GM18861 (cell line): ENCODE results near the gene ZNF407.
A peak's percentile ranks its signal among the peaks of the same experiment; 100 is the strongest.
"Not testable (repeated sequence)": the region's sequence is repeated elsewhere in the genome, so short reads cannot be mapped to it uniquely, and the experiment has no call there.

Experiments
- ATAC-seq: cut with Tn5 transposase; IDR thresholded peaks from one replicate; pipeline ENCODE4 v1.9.1; 2021; ENCODE audit not compliant: unreplicated experiment

The ZNF407 gene, protein sequence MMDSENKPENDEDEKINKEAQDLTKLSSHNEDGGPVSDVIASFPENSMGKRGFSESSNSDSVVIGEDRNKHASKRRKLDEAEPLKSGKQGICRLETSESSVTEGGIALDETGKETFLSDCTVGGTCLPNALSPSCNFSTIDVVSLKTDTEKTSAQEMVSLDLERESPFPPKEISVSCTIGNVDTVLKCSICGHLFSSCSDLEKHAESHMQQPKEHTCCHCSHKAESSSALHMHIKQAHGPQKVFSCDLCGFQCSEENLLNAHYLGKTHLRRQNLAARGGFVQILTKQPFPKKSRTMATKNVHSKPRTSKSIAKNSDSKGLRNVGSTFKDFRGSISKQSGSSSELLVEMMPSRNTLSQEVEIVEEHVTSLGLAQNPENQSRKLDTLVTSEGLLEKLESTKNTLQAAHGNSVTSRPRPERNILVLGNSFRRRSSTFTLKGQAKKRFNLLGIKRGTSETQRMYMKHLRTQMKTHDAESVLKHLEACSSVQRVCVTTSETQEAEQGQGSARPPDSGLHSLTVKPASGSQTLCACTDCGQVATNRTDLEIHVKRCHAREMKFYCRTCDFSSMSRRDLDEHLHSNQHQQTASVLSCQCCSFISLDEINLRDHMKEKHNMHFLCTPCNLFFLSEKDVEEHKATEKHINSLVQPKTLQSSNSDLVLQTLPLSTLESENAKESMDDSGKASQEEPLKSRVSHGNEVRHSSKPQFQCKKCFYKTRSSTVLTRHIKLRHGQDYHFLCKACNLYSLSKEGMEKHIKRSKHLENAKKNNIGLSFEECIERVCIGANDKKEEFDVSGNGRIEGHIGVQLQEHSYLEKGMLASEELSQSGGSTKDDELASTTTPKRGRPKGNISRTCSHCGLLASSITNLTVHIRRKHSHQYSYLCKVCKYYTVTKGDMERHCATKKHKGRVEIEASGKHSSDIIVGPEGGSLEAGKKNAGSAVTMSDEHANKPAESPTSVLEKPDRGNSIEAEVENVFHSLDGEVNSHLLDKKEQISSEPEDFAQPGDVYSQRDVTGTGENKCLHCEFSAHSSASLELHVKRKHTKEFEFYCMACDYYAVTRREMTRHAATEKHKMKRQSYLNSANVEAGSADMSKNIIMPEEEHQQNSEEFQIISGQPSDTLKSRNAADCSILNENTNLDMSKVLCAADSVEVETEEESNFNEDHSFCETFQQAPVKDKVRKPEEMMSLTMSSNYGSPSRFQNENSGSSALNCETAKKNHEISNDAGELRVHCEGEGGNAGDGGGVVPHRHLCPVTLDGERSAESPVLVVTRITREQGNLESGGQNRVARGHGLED (N-terminal part only)

DNA sequence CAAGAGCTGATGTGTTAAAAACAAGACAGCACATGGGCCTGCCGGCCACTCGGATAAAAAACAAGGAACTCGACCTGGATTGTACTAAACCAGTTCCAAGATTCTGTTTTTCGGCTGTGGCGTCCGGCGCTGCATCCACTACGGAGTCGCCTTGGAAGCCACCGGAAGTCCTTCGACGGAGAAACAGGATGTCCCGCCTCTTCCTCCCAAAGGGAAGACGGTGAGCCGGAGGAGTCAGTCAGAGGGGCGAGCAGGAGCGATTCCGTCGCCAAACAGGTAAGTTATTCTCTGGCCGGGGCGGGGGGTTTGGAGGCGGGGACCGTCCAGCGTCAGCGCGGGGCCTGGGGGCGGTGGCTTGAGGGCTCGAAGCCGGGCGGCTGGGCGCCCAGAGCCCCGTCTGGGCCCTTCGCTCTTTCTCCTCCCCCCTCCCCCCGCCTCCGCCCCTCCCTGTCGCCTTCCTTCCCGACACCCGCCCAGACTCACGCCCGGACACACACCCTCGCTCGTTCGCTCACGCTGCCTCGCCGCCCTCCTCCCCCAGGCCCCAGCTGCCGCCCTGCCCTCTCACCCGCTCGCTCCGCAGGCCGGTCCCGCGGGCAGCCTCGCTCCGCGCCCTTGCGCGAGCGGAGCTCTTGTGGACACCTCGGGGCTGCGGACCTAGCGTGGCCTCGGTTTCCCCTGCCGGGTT is at the start of gene ZNF407:
ZNF407 (plus strand) TSS at position 209 of the 688 bp plus-strand sequence. CDS start 33,150 bp downstream, outside the sequence.
- peak; percentile 49 for ATAC-seq

DNA sequence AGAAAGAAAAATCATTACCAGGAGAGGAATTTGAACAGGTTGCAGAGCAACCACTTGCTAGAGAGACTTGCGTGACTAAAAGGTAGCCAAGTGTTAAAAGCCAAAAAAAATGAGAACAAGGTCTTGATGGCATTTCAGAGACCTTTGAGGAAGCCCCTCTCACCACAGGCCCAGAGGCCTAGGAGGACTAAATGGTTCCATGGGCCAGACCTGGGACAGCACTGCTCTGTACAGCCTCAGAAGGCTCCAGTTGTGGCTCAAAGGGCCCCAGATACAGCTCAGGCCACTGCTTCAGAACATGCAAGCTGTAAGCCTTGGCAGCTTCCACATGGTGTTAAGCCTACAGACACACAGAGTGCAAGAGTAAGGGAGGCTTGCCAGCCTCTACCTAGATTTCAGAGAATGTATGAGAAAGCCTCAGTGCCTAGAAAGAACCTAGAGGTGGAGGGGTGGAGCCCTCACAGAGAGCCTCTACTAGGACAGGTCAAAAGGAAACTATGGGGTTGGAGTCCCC is 48.0 kb upstream of the ZNF407 start:
- ATAC-seq = no peak

GRCh38 chr18:74550886-74551285 is 46.8 kb upstream of the ZNF407 start:
- ATAC-seq = no peak

DNA sequence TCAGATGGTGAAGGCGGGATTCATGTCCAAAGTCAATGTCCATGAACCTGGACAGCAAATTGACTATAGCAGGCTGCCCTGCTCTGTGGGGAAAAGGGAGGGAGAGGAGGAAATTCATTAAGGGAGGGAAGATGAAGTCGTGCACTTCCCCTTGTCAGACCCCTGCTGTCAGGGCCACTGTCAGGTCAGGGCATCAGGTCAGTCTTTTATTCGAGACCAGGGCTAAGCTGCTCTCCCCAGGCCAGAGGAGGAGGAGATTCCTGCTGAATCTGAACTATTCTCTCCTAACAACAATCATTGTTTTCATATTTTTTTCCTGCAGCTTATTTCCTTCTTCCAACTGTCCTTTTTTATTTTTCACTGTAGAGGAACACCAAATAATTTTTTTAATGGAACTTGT is 46.2 kb upstream of the ZNF407 start:
- ATAC-seq = no peak

- ATAC-seq = peak; percentile 100
Observed at GRCh38 chr18:74551936-74552555, 45.6 kb upstream of the ZNF407 start.

DNA sequence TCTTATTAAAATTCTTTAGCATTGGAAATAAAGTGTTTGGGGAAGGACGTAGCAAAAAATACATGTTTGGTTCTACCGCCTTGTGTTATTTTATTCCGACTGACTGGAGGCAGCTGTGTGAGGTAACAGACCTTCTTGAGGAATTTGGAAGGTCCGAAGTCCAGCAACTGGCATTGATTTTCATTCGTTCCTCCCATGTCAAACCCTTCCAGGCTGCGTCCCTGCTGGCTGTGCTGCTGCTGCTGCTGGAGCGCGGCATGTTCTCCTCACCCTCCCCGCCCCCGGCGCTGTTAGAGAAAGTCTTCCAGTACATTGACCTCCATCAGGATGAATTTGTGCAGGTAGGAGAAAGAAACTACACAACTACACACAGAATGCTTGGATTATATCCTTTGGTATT is 41.5 kb upstream of the ZNF407 start:
- ATAC-seq = no peak

GRCh38 chr18:74558096-74558495 is 39.6 kb upstream of the ZNF407 start:
- ATAC-seq = no peak

- ATAC-seq = no peak
Observed at GRCh38 chr18:74562131-74562730, 35.4 kb upstream of the ZNF407 start.

- no peak for ATAC-seq
Observed at GRCh38 chr18:74562775-74563174, 34.9 kb upstream of the ZNF407 start.

GRCh38 chr18:74563999-74564398 is 33.7 kb upstream of the ZNF407 start:
- no peak for ATAC-seq

DNA sequence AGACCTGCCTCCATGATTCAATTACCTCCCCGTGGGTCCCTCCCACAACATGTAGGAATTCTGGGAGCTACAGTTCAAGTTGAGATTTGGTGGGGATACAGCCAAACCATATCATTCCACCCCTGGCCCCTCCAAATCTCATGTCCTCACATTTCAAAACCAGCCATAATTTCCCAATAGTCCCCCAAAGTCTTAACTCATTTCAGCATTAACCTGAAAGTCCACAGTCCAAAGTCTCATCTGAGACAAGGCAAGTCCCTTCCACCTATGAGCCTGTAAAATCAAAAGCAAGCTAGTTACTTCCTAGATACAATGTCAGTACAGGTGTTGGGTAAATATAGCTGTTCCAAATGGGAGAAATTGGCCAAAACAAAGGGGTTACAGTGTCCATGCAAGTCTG is 32.5 kb upstream of the ZNF407 start:
- not testable (repeated sequence) for ATAC-seq

DNA sequence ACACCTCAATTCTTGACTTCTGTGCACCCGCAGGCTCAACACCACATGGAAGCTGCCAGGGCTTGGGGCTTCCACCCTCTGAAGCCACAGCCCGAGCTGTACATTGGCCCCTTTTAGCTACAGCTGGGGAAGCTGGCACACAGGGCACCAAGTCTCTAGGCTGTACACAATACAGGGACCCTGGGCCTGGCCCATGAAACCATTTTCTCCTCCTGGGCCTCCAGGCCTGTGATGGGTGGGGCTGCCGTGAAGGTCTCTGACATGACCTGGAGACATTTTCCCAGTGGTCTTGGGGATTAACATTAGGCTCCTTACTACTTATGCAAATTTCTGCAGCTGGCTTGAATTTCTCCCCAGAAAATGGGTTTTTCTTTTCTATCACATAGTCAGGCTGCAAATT is 31.7 kb upstream of the ZNF407 start:
- not testable (repeated sequence) for ATAC-seq

- no peak for ATAC-seq
Observed at GRCh38 chr18:74567822-74568221, 29.8 kb upstream of the ZNF407 start.

DNA sequence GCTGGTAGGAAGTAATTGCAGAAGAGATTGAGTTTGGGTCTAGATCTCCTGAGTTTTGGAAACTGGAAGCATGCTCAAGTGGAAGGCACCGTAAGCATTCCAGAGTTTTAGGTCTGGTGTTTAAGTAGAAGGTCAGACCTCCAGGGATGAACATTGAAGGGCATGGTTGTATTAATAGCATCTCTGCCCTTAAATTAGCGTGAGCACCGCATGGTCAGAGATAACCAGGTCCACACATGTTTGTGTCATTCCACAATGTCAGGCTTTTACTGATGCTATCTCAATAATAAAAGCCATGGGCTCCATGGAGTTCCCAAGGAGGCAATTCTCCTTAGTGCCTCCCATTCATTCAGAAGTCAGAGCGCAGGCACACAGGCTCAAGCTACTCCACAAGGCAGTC is 28.3 kb upstream of the ZNF407 start:
- ATAC-seq = no peak

DNA sequence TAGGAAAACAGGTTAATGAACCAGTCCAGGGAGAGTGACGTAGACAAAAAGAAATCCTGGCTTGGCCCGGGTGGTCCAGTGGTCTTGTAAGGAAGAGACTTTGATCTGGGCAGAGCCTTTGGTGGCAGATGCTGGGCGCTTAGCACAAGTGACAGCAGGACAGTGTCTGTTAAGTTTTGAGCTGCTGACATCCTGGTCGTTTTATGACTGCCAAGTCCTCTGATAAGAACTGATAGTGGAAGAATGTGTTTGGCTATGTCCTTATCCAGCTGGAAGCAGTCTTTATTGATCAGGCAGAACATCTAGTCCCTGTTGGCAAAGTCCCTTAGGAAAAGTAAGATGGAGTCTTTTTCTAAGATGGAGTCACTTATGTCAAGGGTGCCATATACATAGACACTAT is 27.4 kb upstream of the ZNF407 start:
- no peak for ATAC-seq

GRCh38 chr18:74571895-74572680 is 25.6 kb upstream of the ZNF407 start:
- ATAC-seq = no peak

GRCh38 chr18:74573053-74573452 is 24.6 kb upstream of the ZNF407 start:
- no peak for ATAC-seq

GRCh38 chr18:74574916-74575315 is 22.8 kb upstream of the ZNF407 start:
- no peak for ATAC-seq

DNA sequence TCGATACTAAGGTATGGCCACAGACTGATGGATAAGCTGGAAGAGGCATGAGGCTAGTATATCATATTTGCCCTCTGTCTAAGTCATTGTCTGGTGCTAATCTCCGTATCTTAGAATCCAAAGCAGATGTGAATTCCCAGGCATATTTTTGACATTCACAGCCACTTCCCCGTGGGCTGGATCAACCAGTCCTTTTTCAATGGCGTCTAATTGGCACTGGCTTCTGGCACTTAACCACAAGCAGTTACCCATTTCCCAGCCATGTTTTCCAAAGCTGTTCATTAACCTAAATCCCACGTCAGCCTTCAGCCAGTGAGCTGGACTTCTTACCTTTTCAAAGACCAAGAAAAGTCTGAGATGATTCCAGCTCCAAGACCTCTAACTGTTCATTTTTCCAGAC is 20.7 kb upstream of the ZNF407 start:
- no peak for ATAC-seq
